Measurements from ENCODE around the gene FNDC8. TPM values are rescaled to one million over a fixed set of nuclear protein-coding genes. Genes with fewer than 3 reads are reported as not detected.

FNDC8 gene
- total and polyA plus RNA-seq, 2 experiments from 2014 or later: not detected

DNA sequence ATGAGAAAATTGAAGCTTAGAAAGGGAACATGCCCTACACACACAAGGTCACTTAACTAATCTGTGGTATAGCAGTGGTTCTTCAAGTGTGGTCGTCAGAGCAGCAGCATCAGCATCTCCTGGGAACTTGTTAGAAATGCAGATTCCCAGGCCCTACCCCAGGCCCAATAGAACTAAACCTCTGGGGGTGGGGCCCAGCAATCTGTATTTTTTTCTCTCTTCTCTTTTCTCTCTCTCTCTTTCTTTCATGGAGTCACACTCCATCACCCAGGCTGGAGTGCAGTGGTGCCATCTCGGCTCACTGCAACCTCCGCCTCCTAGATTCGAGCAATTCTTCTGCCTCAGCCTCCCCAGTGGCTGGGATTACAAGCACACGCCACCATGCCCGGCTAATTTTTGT, 16.8 kb downstream of the FNDC8 start:
- Histone ChIP-seq H3K4me1 (ENCODE audit: low read depth) (no peaks in the 10 kb centered on the region), H3K27me3 (no peaks in the 10 kb centered on the region), H3K9me3 (ENCODE audit: low read depth) (no peaks in the 10 kb centered on the region), H3K36me3 (peaks cover 48% of the 10 kb centered on the region), H3K27ac (no peak overlapping the region), H3K4me3 (no peak overlapping the region)
- DNase-seq (ENCODE audit: low read depth in 1 of 2, low spot score in 1 of 2): no peak
- TF ChIP-seq, protein P1, sequence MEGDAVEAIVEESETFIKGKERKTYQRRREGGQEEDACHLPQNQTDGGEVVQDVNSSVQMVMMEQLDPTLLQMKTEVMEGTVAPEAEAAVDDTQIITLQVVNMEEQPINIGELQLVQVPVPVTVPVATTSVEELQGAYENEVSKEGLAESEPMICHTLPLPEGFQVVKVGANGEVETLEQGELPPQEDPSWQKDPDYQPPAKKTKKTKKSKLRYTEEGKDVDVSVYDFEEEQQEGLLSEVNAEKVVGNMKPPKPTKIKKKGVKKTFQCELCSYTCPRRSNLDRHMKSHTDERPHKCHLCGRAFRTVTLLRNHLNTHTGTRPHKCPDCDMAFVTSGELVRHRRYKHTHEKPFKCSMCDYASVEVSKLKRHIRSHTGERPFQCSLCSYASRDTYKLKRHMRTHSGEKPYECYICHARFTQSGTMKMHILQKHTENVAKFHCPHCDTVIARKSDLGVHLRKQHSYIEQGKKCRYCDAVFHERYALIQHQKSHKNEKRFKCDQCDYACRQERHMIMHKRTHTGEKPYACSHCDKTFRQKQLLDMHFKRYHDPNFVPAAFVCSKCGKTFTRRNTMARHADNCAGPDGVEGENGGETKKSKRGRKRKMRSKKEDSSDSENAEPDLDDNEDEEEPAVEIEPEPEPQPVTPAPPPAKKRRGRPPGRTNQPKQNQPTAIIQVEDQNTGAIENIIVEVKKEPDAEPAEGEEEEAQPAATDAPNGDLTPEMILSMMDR (IDR thresholded peaks at IDR 0.05; ENCODE audit: low read depth, low read length): no peak

DNA sequence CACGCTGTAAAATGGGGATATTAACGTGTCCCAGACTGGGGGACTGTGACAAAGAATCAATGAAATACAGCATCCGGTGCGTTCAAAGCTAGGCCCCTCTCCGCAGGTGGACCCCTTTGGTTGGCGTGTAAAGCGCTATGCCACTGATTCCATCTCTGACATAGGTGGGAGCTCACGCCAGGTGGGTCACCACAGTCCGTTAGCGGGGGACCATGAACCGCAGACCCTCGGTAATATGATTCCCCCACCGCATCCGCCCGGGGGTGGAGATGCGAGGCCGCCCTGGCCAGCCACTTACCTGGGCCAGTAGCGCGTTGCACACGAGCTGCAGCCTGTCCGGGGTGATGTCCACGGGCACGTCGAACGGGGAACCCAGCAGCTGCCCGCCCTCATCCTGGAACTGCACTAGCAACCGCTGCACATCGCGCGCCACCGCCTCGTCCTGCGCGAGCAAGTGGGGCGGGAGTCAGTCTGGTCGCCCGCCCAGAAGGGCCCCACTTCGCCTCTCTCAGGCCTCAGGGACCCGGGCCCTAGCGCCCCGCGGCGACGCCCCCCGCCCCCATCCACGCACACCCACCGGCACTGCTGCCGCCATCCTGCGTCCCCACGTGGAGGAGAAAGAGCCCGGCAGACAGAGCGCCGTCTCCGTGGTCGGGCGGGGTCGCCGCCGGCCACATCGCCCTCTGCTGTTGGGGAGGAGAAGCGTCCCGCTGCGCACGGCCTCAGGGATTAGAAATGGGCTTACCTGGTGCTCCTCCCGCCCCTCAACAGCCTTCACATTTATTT, 20.5 kb downstream of the FNDC8 start, which contains the start of gene NLE1:
TSS of gene NLE1 (minus strand) at position 623 of the 786 bp plus-strand sequence. CDS start at position 595, 28 bp downstream.
- peaks cover 15% of the 10 kb centered on the region for H3K36me3 ChIP-seq
- H3K9me3 ChIP-seq (ENCODE audit: low read depth): no peaks in the 10 kb centered on the region
- H3K4me1 ChIP-seq (ENCODE audit: low read depth): peaks cover 9% of the 10 kb centered on the region
- peak; percentile 84 to 87 for DNase-seq (ENCODE audit: low read depth in 1 of 2, low spot score in 1 of 2)
- no peaks in the 10 kb centered on the region for H3K27me3 ChIP-seq
- TF ChIP-seq, protein P1 (IDR thresholded peaks at IDR 0.05; ENCODE audit: low read depth, low read length): peak; percentile 88
- H3K4me3 ChIP-seq: peak within 1 kb of the TSS; percentile 72
- no peak within 1 kb of the TSS for H3K27ac ChIP-seq

DNA sequence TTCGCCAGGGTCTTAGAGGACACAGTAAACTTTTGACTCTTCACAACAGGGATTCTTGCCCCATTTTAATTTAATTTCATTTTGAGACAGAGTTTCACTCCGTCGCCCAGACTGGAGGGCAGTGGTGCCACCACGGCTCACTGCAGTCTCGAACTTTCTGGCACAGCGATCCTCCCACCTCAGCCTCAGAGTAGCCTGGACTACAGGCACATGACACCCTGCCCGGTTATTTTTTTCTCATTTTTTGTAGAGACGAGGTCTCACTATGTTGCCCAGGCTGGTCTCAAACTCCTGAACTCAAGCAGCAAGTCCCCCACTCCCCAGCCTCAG, 21.0 kb downstream of the FNDC8 start:
- no peaks in the 10 kb centered on the region for H3K9me3 ChIP-seq (ENCODE audit: low read depth)
- TF ChIP-seq, protein P1 (IDR thresholded peaks at IDR 0.05; ENCODE audit: low read depth, low read length): no peak
- no peaks in the 10 kb centered on the region for H3K27me3 ChIP-seq
- H3K4me1 ChIP-seq (ENCODE audit: low read depth): peaks cover 12% of the 10 kb centered on the region
- peaks cover 9% of the 10 kb centered on the region for H3K36me3 ChIP-seq
- peak overlapping the region; percentile 72 for H3K4me3 ChIP-seq
- H3K27ac ChIP-seq: no peak overlapping the region
- DNase-seq (ENCODE audit: low read depth in 1 of 2, low spot score in 1 of 2): no peak

DNA sequence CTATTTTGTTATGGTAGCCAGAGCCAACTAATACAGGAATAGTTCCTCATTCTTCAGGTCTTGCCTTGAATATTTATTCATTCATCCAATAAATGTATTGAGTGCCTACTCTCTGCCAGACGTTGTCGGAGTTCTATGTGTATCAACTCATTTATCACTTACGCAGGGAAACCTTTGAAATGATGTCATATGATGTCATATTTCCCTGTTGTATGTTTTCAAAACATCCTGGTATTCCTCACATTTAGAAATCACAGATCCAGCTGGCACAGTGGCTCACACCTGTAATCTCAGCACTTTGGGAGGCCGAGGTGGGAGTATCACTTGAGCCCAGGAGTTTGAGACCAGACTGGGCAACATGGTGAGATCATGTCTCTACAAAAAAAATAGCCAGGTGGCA, 23.4 kb downstream of the FNDC8 start:
- peaks cover 26% of the 10 kb centered on the region for H3K4me1 ChIP-seq (ENCODE audit: low read depth)
- H3K36me3 ChIP-seq: peaks cover 2% of the 10 kb centered on the region
- DNase-seq (ENCODE audit: low read depth in 1 of 2, low spot score in 1 of 2): no peak
- no peaks in the 10 kb centered on the region for H3K9me3 ChIP-seq (ENCODE audit: low read depth)
- H3K27ac ChIP-seq: peak overlapping the region; percentile 99
- no peak overlapping the region for H3K4me3 ChIP-seq
- no peaks in the 10 kb centered on the region for H3K27me3 ChIP-seq
- TF ChIP-seq, protein P1 (IDR thresholded peaks at IDR 0.05; ENCODE audit: low read depth, low read length): no peak

DNA sequence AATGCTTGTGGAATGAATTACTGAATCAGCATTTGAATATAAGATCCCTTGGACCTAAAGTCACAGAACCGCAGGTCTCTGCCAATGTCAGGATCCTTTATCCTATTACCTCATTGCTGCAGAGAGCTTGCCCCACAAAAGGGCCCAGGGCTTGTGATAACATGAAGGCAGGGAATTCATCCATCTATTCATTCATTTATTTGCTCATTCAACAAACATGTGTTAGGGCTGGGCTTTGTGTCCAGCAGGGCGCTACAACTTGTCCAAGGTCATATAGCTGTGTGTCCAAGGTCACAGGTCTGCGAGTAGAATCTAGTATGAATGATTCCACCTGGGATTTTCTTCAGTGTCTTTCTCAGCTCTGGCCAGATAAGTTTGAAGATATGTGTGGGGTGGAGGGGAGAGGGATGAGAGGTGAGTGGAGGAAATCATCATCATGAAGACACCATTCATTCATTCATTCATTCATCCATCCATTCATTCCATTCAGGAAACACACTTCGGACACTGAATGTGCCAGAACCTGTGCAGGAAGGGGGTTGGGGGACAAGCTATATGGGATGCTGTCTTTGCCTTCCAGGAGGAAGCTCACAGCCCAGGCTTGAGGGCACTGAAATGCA, 24.9 kb downstream of the FNDC8 start:
- no peak overlapping the region for H3K4me3 ChIP-seq
- peaks cover 32% of the 10 kb centered on the region for H3K4me1 ChIP-seq (ENCODE audit: low read depth)
- peak overlapping the region; percentile 99 for H3K27ac ChIP-seq
- TF ChIP-seq, protein P1 (IDR thresholded peaks at IDR 0.05; ENCODE audit: low read depth, low read length): no peak
- peak in 1 of 2 donors; percentile 22 for DNase-seq (ENCODE audit: low read depth in 1 of 2, low spot score in 1 of 2)
- H3K9me3 ChIP-seq (ENCODE audit: low read depth): no peaks in the 10 kb centered on the region
- H3K36me3 ChIP-seq: peaks cover 9% of the 10 kb centered on the region
- no peaks in the 10 kb centered on the region for H3K27me3 ChIP-seq
